HG03565 (cell line): ENCODE measurements around the gene TMEM54.

Experiments used
- ATAC-seq: cut with Tn5 transposase; IDR thresholded peaks from one replicate; pipeline ENCODE4 v1.9.1; 2021; ENCODE audit warnings: mild to moderate bottlenecking, moderate library complexity; ENCODE audit not compliant: unreplicated experiment

TMEM54 gene

DNA sequence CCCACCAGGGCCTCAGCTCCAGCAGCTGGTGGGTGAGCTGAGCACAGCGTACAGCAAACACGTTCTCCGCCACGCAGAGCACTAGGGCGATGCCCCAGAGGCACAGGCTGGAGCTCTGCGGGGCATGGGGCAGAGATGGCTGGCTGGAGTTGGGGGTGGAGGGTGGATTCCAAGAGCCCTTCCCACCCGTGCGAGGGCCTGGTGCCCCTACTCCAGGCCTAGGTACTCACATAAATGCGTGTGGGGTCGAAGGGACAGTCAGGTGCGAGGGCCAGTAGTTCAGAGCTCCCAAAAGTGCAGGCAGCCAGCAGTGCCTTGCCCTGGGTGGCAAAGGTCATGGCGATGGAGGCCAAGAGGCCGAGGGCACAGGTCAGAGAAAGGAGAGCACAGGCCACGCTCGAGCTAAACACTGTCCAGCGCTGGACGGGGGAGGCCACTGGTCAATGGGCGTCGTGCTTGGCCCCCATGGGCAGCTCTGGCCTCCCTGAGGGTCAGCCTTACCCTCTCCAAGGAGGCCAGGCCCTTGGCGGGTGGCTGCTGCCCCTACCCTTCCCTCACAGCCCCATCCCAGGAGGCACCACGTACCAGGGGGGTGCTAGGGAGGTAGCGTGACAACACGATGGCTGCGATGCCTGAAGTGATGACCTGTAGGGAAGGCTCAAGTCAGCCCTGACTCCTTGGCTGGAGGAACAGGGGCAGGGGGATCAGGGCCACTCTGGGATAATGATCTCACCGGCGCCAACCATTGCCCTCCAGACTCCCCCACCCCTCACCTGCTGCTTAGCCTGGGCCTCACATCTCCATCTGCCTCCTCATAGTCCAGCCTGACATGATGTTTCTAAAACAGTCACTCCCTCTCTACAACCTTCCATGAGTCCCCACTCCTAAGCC is 5.6 kb downstream of the TMEM54 start:
- no peak for ATAC-seq

DNA sequence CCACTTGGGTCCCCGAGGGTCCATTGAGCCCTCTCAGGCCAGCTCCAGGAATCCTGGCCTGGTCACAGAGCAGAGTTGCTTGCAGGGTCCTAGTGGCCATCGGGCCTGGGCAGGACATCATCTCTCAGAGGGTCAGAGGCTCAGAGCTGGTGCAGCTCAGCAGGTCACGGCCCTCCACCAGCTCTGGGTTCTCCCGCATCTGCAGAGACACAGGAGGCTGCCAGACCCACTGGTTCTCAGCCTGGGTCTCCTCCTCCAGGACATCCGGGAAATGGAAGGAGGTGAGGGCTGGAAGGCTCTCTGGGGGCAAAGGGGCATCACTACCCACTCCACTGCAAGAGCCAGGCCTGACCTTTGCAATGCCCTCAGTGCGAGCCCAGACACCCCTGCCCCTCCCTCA is 6.5 kb downstream of the TMEM54 start:
- no peak for ATAC-seq

DNA sequence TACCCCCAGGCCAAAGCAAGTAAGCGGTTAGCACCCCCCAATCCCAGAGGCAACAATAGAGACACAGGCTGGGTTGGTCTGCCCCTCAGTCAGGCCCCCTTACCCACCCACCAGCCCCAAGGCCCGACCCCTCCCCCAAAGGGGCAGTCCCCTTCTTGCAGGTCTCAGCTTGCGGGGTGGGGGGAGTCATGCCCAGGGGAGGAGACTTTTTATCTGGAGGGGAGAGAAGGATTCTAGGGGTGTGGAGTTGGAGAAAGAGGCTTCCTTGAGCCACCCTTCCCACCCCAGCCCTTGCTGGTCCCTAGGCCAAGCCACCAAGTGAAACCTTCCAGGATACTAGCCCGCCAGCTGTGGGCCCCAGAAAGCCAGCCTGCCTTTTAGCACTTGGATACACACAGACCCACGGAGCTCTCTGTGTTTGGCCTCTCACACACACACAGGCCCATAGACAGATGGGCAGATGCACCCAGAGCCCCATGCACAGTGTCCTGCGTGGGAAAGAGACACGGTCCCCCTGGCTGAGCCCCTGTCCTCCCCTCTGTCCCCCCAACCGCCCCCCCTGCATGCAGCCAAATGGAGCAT is 7.1 kb downstream of the TMEM54 start:
- no peak for ATAC-seq

DNA sequence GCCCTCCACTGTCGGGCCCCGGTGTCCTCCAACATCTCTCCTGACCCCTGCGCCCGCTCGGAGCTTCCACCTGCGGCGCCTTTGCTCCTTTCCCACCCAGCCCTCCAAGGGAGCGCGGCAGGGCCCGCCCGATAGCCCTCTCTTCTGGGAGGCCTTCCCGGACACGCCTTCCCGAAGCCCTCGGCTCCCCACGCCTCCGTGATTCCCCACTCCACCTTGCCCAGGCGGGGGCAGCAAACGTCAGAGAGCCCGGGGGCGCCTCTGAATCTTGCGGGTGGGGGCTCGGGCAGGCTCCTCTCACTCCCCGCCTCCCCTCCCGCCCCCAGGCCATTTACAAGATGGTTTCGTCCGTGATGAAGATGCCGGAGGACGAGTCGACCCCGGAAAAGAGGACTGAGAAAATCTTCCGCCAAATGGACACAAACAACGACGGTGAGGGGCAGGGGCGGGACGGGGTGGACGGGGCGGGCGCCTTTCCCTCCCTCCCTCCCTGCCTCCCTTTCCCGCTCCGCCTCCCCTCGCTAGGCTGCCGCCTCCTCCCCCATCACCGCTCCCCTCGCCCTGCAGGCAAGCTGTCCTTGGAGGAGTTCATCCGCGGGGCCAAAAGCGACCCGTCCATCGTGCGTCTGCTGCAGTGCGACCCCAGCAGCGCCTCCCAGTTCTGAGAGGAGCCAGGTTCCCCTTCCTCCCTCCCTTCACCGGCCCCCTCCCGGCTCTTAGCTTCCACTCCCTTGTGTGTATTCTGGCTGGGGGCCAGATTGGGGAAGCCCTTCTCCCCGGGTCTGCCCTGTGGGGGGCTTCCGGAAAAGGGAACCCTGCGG is 7.8 kb downstream of the TMEM54 start:
- no peak for ATAC-seq

DNA sequence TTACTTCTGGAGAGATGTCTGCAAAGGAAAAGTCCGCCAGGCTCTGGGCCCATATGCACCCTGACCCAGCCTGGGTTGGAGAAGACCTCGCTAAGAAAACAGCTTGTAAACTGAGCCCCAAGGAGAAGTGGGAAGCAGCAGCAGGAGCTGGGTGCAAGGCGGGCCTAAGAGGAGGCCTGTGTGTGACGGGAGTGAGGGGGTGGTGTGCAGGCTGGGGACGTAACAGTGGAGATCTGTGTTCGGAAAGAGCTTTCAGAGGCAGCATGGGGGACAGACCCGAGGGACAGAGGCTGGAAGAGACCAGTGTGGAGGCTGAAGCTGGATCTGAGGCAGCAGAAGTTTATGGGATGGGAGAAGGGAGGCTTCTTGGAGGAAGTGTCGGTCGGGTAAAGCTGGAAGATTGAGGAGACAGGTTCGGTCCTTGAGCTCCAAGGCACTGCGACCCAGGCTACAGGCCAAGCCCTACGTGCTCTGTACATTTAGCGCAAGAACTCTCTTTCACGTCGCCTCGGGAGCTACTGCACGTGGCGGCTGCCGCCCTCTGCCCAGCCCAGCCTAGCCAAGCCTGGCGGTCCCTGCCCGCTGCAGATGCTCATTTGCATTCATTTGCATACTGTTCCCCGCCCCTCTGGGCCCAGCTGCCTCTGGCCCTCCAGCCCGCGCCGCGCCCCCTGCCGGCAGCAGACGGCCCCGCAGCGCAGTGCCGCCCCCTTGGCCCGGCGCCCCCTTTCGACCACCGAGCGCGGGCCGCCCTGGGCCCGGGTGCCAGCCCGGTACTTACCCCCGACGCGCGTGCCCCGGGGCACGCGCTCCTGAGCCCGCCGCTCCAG is 8.6 kb downstream of the TMEM54 start:
- ATAC-seq, result no peak

DNA sequence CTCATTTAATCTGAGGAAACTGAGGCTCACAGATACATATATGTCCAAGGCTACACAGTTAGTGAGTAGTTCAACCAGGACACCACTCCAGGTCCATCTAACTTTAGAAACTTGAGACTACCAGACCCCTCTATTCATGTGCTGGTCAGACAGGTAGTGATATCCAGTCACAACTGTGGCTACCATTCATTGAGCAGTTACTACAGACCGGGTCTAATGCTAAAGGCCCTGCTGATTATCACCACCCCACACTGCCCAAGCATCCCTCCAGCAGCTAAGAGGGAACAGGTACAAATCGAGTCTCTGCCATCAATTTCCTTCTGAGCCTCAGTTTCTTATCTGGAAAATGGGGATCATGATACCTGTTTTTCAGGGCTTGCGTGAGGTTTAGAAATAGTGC is 9.6 kb downstream of the TMEM54 start:
- no peak for ATAC-seq

DNA sequence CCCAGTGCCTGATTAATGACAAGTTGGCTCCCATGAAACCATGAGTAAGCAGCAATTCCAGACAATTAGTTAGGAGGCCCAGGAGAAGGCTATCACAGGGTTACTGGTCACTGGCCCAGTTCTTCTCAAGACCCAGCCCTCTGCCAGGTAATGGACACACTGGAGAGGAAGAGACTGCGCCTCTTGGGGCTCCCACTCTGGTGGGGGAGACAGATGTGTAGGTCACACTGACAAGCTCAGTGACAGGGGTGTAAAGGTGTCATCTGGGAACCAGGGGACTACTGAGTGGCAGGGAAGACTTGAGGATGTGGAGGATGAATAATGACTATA is 10.0 kb downstream of the TMEM54 start:
- no peak for ATAC-seq

DNA sequence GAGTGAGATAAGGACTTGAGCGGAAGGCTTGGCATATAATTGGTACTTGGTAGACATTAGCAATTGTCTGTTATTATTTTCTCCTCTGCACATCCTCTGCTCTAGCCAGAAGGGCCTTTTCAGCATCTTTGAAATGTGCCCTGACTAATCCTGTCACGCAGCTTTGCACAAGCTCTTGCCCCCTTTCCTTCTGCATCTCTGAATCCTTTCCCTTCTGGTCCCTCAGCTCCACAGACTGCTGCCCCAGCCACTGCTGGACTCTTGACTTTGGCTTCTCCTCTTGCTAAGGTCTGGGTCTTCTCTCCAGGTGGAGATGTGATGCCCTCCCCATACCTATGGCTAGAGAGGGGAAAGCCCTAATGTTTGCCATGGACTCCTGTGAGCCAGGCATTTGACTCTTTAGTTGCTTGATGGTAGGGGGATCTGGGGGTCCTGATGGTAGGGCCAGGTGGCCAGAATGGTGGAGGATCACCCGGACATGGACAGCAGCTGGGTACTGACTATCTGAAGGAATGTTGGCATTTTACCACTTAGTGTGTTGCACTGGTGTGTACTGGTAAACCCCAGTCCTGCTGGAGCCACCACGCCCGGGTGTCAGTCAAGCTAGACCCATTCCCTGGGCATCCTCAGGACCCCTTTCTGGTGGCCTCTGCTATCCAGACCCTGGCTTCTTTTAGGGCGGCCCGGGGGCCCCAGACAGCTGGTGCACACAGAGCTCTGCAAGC is 10.5 kb downstream of the TMEM54 start:
- no peak for ATAC-seq

DNA sequence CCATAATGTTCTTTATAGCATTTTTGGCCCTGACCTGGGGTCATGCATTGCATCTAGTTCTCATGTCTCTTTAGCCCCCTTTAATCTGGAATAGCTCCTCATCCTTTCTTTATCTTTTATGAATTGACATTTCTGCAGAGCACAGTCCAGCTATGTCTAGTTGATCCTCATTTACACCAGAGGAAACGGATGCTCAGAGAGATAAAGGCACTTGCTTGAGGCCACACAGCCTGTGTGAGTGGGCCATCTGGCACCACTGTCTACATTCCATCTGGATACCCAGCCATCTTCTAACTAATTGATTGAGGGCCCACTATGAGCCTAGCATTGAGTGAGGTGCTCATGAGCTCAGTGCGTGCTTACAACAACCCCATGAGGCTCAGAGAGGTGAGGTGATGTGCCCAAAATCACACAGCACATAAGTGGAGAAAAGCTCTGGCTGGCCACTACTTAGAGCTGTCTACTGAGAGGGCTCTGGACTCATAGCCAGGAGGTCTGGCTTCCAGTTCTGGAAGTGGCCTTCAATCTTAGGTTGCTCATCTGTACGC is 11.4 kb downstream of the TMEM54 start:
- no peak for ATAC-seq

DNA sequence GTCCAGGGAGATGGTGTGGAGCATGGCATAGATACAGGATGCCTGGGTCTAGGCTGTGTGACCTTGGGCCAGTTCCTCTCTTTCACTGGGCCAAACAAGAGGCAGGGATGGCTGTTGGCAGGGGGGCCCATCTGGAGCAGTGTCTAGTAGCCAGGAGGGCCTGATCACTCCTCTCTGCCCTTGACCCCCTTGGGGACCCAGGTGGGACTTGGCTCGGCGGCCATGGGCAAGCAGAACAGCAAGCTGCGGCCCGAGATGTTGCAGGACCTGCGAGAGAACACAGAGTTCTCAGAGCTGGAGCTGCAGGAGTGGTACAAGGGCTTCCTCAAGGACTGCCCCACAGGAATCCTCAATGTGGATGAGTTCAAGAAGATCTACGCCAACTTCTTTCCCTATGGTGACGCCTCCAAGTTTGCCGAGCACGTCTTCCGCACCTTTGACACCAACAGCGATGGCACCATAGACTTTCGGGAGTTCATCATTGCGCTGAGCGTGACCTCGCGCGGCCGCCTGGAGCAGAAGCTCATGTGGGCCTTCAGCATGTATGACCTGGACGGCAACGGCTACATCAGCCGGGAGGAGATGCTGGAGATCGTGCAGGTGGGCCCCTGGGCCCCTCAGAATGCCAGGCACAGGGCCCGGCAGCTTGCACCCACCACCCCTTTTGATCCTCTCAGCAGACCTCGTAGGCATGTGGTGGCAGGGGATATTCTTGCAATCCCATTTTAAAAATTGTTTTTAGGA is 12.3 kb downstream of the TMEM54 start:
- no peak for ATAC-seq

DNA sequence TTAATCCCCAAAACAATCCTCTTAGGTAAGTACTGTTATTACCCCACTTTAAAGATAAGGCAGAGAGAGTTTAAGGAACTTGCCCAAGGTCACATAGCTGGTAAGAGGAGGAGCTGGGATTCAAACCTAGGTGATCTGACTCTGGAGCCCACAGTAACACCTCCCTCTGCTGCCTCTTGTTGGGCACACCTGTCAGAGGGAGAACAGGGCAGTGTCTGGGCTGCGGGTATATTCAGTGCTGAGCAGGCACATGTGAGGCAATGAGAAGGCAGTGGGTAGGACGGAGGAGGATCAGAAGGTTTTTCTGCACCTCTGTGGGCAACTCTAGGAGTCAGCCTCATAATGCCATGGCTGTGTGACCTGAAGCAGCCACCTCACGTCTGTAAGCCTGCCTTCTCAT is 13.1 kb downstream of the TMEM54 start:
- ATAC-seq, result no peak

DNA sequence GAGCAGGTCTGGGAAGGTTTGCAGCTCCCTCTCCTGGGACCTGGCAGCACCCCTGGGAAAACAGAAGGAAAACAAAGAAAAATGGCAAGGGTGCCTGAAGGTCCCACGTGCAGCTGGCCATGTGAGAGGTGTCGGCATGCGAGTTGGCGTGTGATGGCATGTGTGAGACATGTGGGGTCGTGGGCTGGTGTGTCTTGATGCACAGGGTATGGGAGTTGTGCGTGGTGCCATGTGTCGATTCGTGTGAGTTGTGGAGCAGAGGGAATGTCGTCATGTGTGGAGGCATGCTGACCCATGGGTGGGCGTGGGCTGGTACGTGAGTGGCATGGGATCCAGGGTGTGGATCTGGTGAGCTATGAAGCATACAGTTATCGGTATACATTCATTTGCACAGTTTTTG is 13.6 kb downstream of the TMEM54 start:
- ATAC-seq, result no peak

DNA sequence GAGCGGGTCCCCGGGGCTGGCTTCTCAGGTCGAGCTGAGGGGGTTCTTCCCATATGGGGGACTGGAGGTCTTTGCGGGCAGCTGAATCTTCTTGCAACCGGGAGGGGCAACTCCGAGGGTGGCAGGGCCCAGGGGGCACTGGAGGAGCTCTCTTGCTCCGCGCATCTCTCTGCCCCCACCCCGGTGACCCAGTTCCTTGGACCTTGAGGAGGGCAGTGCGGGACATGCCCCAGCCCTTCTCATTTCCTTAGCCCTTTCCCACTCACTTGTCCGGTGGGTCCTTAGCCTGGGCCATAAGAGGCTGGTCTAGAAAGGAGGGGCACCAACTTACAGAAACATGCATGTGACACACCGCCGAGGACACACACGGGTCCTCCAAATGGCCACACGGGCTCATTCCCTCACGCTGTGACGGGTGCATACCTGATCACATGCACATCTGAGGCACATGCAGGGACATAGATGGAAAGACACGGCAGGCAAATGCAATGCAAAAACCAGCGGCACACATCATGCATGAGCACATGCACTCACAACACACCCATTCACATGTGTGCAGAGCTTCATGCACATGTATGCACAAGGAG is 14.3 kb downstream of the TMEM54 start:
- ATAC-seq, result no peak

DNA sequence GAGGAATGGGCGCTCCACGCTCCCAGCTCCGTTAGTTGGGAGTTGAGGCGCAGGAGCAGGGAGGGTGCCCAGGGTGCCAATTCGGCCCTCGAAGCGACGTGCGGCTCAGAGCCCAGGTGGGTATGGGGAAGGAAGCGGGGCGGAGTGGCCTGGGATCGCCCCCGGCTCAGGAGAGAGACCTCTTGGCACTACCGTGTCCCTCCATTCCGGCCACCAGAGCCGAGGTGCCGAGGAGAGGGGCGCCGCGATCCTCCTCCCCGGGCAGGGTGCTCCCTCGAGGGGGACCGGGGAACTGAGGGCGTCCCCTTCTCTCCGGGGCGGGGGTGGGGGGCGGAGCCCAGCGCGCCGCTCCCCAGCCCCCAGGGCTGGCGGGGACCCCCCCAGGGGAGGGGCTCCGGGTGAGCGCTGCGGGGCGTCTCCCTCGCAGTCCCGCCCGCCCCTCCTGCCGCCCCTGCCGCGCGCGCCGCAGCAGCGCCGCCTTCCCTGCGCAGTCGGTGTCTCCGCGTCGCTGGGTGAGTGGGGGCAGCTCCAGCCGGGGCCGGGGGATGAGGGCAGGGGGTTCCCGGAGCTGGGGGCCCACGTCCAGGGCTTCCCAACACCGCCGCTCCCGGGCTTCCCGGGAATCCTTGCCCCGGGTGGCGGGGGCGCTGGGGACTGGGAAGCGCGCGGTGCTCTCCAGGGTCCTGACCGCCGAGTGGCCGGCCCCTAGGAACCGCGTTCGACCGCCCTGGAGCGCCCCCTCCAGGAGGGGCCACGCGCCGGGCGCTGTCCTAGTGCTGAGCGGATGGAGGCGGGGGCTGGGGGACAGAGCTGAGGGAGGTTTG is 15.0 kb downstream of the TMEM54 start, which contains the start of gene HPCA:
Gene HPCA, plus strand, starts transcription at position 488 of the 824 bp plus-strand sequence. CDS start 2,408 bp downstream, outside the sequence.
- ATAC-seq, result no peak

DNA sequence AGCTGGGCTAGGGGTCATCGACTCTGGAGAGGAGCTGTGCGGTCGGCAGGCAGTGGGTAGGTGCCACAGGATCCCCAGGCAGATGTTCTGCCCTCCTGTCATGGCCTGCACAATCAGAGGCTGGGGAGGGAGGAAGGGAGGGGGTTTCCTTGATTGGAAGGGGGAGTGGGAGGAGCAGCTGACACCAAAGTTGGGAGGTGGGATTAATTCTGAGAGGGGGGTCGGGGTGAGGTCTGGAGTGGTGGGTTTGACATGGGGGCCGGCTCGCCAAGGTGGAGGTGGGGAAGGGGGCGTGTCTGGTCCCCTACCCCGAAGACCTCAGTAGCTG is 15.5 kb downstream of the TMEM54 start:
- no peak for ATAC-seq

DNA sequence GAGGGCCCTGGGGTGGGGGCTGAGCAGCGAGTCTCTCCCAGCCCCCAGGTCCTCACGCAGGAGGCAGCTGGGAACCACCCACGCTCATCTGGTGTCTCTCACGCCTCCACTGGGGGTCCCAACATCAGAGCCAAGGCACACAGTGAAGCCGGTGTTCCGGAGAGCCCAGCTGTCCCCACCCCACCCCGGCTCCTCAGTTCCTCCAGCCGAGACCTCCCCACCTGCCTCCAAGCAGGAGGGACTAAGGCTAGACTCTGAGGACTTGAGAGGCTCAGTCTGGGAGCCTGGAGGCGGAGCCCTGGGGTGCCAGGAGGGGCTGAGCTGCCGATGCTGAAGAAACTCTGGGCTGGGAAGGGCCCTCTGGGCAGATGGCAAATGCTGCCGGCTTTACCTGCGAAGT is 16.5 kb downstream of the TMEM54 start:
- no peak for ATAC-seq

DNA sequence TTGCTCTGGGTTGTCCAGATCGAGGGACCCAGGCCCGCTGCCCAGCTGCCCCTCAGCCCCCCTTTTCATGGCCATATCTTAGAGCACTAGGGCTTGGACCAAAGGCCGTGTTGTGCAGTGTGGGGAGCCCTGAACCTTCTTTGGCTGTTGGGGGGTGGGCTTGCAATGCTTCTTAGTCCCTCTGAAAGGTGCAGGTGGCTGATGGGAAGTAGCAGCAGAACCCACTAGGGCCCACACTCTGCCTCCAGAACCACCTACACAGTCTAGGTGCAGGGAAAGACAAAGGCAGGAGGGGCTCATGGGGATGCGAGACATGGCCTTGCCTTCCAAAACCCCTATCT is 17.2 kb downstream of the TMEM54 start:
- no peak for ATAC-seq

DNA sequence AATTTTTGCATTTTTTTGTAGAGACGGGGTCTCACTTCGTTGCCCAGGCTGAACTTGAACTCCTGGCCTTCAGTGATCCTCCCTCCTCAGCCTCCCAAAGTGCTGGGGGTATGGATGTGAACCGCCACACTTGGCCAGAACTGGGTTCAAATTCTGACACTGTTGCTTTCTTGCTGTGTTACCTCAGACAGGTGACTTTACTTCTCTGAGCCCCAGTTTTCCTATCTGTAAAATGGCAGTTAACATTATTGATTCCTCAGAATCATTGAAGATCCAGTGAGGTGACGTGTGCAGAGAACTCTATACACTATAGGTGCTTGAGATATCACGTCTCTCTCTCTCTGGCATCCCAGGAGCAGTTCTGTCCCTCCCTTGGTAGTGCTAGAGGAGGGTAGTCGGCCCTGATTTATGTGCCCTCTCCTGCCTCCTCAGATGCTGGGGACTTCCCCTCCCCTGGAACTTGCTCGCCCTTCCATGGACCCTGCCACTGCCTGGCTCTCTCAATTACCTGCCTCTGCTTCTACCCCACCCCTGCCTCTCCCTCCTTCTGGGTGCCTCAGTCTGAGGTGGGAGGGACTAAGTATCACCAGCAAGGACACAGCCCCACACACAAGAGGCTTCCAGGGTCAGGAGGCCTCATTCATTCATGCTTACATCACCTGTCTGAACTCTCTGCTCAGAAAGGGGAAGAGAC is 17.7 kb downstream of the TMEM54 start:
- ATAC-seq, result no peak
